HG02884 (cell line): Measurements from ENCODE around the gene TRIO.

ENCODE experiments used
- ATAC-seq: cut with Tn5 transposase; IDR thresholded peaks from one replicate; pipeline ENCODE4 v1.9.1; 2021; ENCODE audit warnings: mild to moderate bottlenecking, moderate library complexity; ENCODE audit not compliant: unreplicated experiment

TRIO gene

GRCh38 chr5:14145435-14146334 lies 2.5 kb downstream of the TRIO start:
- ATAC-seq: no peak

- no peak for ATAC-seq
Observed at GRCh38 chr5:14146725-14147124, 3.6 kb downstream of the TRIO start.

GRCh38 chr5:14147210-14147609 lies 4.1 kb downstream of the TRIO start:
- no peak for ATAC-seq

- no peak for ATAC-seq
Observed at GRCh38 chr5:14148483-14148882, 5.3 kb downstream of the TRIO start.

GRCh38 chr5:14148890-14149671 lies 5.9 kb downstream of the TRIO start:
- ATAC-seq: no peak

GRCh38 chr5:14149672-14150274 lies 6.6 kb downstream of the TRIO start:
- no peak for ATAC-seq

- ATAC-seq: no peak
Observed at GRCh38 chr5:14151416-14151815, 8.3 kb downstream of the TRIO start.

- ATAC-seq: no peak
Observed at GRCh38 chr5:14153071-14153864, 10.1 kb downstream of the TRIO start.

GRCh38 chr5:14153932-14154731 lies 11.0 kb downstream of the TRIO start:
- peak; percentile 32 for ATAC-seq

GRCh38 chr5:14155075-14155474 lies 11.9 kb downstream of the TRIO start:
- ATAC-seq: peak; percentile 70

- ATAC-seq: no peak
Observed at GRCh38 chr5:14155739-14156138, 12.6 kb downstream of the TRIO start.

GRCh38 chr5:14156290-14156649 lies 13.1 kb downstream of the TRIO start:
- no peak for ATAC-seq

- ATAC-seq: peak; percentile 49
Observed at GRCh38 chr5:14156650-14157492, 13.7 kb downstream of the TRIO start.

GRCh38 chr5:14157493-14157782 lies 14.3 kb downstream of the TRIO start:
- ATAC-seq: no peak

- ATAC-seq: no peak
Observed at GRCh38 chr5:14158890-14159666, 15.9 kb downstream of the TRIO start.

- ATAC-seq: no peak
Observed at GRCh38 chr5:14161825-14162556, 18.8 kb downstream of the TRIO start.

GRCh38 chr5:14164164-14165163 lies 21.3 kb downstream of the TRIO start:
- ATAC-seq: no peak
